Measurements from ENCODE around the gene FKBP3. TPM values are rescaled to one million over a fixed set of nuclear protein-coding genes. Genes with fewer than 3 reads are reported as not detected.

Gene FKBP3
- total RNA-seq, 2 experiments from 2014 or later = 64.4 to 69.6 TPM

GRCh38 chr14:45135659-45136395 lies 1.5 kb upstream of the FKBP3 start, which contains the start of gene FANCM:
FANCM (plus strand) TSS chr14:45135930; CDS start chr14:45136032, 102 bp downstream.
- H3K4me1 Mint-ChIP-seq = peaks cover 44% of the 10 kb centered on the region
- H3K27me3 Mint-ChIP-seq = no peaks in the 10 kb centered on the region
- ChIA-PET CTCF (interaction anchor here (0.5 to 2.6 kb wide), 10 partner anchors 11 to 239 kb away, joined by 3 to 8 read pairs (median 3); a partner anchor contains a TSS), POLR2A (no interaction called here)
- peak; percentile 92 for DNase-seq
- H3K9me3 Mint-ChIP-seq = no peaks in the 10 kb centered on the region
- H3K4me3 Mint-ChIP-seq = peak within 1 kb of the TSS; percentile 94
- peak within 1 kb of the TSS; percentile 99 for H3K27ac Mint-ChIP-seq
- H3K36me3 Mint-ChIP-seq (ENCODE audit: low read depth) = peaks cover 6% of the 10 kb centered on the region

- Mint-ChIP-seq H3K4me3 (peak overlapping the region; percentile 94), H3K36me3 (ENCODE audit: low read depth) (peaks cover 6% of the 10 kb centered on the region), H3K4me1 (peaks cover 43% of the 10 kb centered on the region), H3K9me3 (no peaks in the 10 kb centered on the region), H3K27ac (peak overlapping the region; percentile 99), H3K27me3 (no peaks in the 10 kb centered on the region)
- CTCF ChIA-PET = interaction anchor here (0.9 to 2.6 kb wide), 4 partner anchors 11 to 178 kb away, joined by 3 to 8 read pairs (median 4); no protein-coding TSS in a partner anchor
- POLR2A ChIA-PET = no interaction called here
- DNase-seq = no peak
These were observed 875 bp upstream of the FKBP3 start for GRCh38 chr14:45135156-45135555.

- no peaks in the 10 kb centered on the region for H3K9me3 Mint-ChIP-seq
- peaks cover 41% of the 10 kb centered on the region for H3K4me1 Mint-ChIP-seq
- peak overlapping the region; percentile 99 for H3K27ac Mint-ChIP-seq
- ChIA-PET POLR2A (no interaction called here), CTCF (interaction anchor here (0.5 to 1.2 kb wide), 2 partner anchors 10 to 120 kb away, joined by 3 to 5 read pairs; partner anchors contain the start of gene MIS18BP1)
- peak overlapping the region; percentile 94 for H3K4me3 Mint-ChIP-seq
- no peak for DNase-seq
- H3K36me3 Mint-ChIP-seq (ENCODE audit: low read depth) = peaks cover 7% of the 10 kb centered on the region
- H3K27me3 Mint-ChIP-seq = no peaks in the 10 kb centered on the region
These were observed 614 bp downstream of the FKBP3 start for GRCh38 chr14:45133683-45134050.

- H3K4me3 Mint-ChIP-seq = no peak overlapping the region
- CTCF ChIA-PET = interaction anchor here (1.5 kb wide), 1 partner anchor 28 kb away, joined by 4 read pairs; no protein-coding TSS in a partner anchor
These were observed 5.2 kb downstream of the FKBP3 start for GRCh38 chr14:45128963-45129629.

GRCh38 chr14:45125754-45126153 lies 8.5 kb downstream of the FKBP3 start:
- ChIA-PET CTCF (no interaction called here), POLR2A (no interaction called here)
- H3K36me3 Mint-ChIP-seq (ENCODE audit: low read depth) = peaks cover 34% of the 10 kb centered on the region
- H3K9me3 Mint-ChIP-seq = peaks cover 3% of the 10 kb centered on the region
- no peak overlapping the region for H3K4me3 Mint-ChIP-seq
- H3K27ac Mint-ChIP-seq = no peak overlapping the region
- DNase-seq = no peak
- no peaks in the 10 kb centered on the region for H3K27me3 Mint-ChIP-seq
- peaks cover 9% of the 10 kb centered on the region for H3K4me1 Mint-ChIP-seq

More at GRCh38 chr14:45128963-45129629, 5.2 kb downstream of the FKBP3 start:
- POLR2A ChIA-PET = no interaction called here
- Mint-ChIP-seq H3K27me3 (no peaks in the 10 kb centered on the region), H3K9me3 (no peaks in the 10 kb centered on the region), H3K27ac (no peak overlapping the region), H3K4me1 (peaks cover 25% of the 10 kb centered on the region), H3K36me3 (ENCODE audit: low read depth) (peaks cover 22% of the 10 kb centered on the region)
- DNase-seq = no peak

GRCh38 chr14:45123271-45123670 lies 11.0 kb downstream of the FKBP3 start:
- no peak overlapping the region for H3K4me3 Mint-ChIP-seq
- no peaks in the 10 kb centered on the region for H3K27me3 Mint-ChIP-seq
- DNase-seq = no peak
- H3K4me1 Mint-ChIP-seq = peaks cover 4% of the 10 kb centered on the region
- ChIA-PET CTCF (interaction anchor here (0.6 to 1.7 kb wide), 3 partner anchors 10 to 129 kb away, joined by 4 to 6 read pairs (median 5); no protein-coding TSS in a partner anchor), POLR2A (interaction anchor here (0.7 kb wide), 1 partner anchor 123 kb away, joined by 4 read pairs; no protein-coding TSS in a partner anchor)
- H3K36me3 Mint-ChIP-seq (ENCODE audit: low read depth) = peaks cover 47% of the 10 kb centered on the region
- H3K27ac Mint-ChIP-seq = no peak overlapping the region
- H3K9me3 Mint-ChIP-seq = peaks cover 3% of the 10 kb centered on the region

GRCh38 chr14:45120096-45120495 lies 14.2 kb downstream of the FKBP3 start:
- no peak overlapping the region for H3K27ac Mint-ChIP-seq
- no peak overlapping the region for H3K4me3 Mint-ChIP-seq
- CTCF ChIA-PET = no interaction called here

GRCh38 chr14:45118594-45118993 lies 15.7 kb downstream of the FKBP3 start:
- Mint-ChIP-seq H3K36me3 (ENCODE audit: low read depth) (peaks cover 54% of the 10 kb centered on the region), H3K4me1 (peaks cover 4% of the 10 kb centered on the region), H3K4me3 (no peak overlapping the region), H3K27me3 (no peaks in the 10 kb centered on the region), H3K9me3 (no peaks in the 10 kb centered on the region), H3K27ac (no peak overlapping the region)
- POLR2A ChIA-PET = no interaction called here
- CTCF ChIA-PET = no interaction called here
- DNase-seq = no peak

More at GRCh38 chr14:45120096-45120495, 14.2 kb downstream of the FKBP3 start:
- H3K36me3 Mint-ChIP-seq (ENCODE audit: low read depth) = peaks cover 51% of the 10 kb centered on the region
- H3K27me3 Mint-ChIP-seq = no peaks in the 10 kb centered on the region
- peaks cover 3% of the 10 kb centered on the region for H3K9me3 Mint-ChIP-seq
- POLR2A ChIA-PET = no interaction called here
- DNase-seq = no peak
- H3K4me1 Mint-ChIP-seq = no peaks in the 10 kb centered on the region

GRCh38 chr14:45114327-45114726 lies 20.0 kb downstream of the FKBP3 start:
- H3K9me3 Mint-ChIP-seq = no peaks in the 10 kb centered on the region
- POLR2A ChIA-PET = no interaction called here
- peaks cover 49% of the 10 kb centered on the region for H3K36me3 Mint-ChIP-seq (ENCODE audit: low read depth)
- CTCF ChIA-PET = interaction anchor here (1.3 kb wide), 1 partner anchor 10 kb away, joined by 3 read pairs; no protein-coding TSS in a partner anchor
- no peak overlapping the region for H3K4me3 Mint-ChIP-seq
- H3K27ac Mint-ChIP-seq = no peak overlapping the region
- peaks cover 8% of the 10 kb centered on the region for H3K4me1 Mint-ChIP-seq
- DNase-seq = no peak
- H3K27me3 Mint-ChIP-seq = no peaks in the 10 kb centered on the region

GRCh38 chr14:45112896-45113781 lies 21.1 kb downstream of the FKBP3 start:
- H3K27ac Mint-ChIP-seq = no peak overlapping the region
- H3K36me3 Mint-ChIP-seq (ENCODE audit: low read depth) = peaks cover 47% of the 10 kb centered on the region
- no peak for DNase-seq
- H3K4me3 Mint-ChIP-seq = no peak overlapping the region
- peaks cover 8% of the 10 kb centered on the region for H3K4me1 Mint-ChIP-seq
- CTCF ChIA-PET = interaction anchor here (0.6 to 1.3 kb wide), 4 partner anchors 11 to 22 kb away, joined by 3 read pairs; no protein-coding TSS in a partner anchor
- no peaks in the 10 kb centered on the region for H3K9me3 Mint-ChIP-seq
- POLR2A ChIA-PET = no interaction called here
- H3K27me3 Mint-ChIP-seq = no peaks in the 10 kb centered on the region

GRCh38 chr14:45104561-45104960 lies 29.7 kb downstream of the FKBP3 start:
- Mint-ChIP-seq H3K27ac (no peak overlapping the region), H3K4me1 (no peaks in the 10 kb centered on the region), H3K27me3 (no peaks in the 10 kb centered on the region), H3K36me3 (ENCODE audit: low read depth) (peaks cover 53% of the 10 kb centered on the region), H3K9me3 (no peaks in the 10 kb centered on the region), H3K4me3 (no peak overlapping the region)
- ChIA-PET POLR2A (no interaction called here), CTCF (no interaction called here)
- no peak for DNase-seq

GRCh38 chr14:45103806-45104205 lies 30.5 kb downstream of the FKBP3 start:
- Mint-ChIP-seq H3K9me3 (no peaks in the 10 kb centered on the region), H3K27me3 (no peaks in the 10 kb centered on the region), H3K27ac (no peak overlapping the region), H3K4me1 (no peaks in the 10 kb centered on the region), H3K4me3 (no peak overlapping the region), H3K36me3 (ENCODE audit: low read depth) (peaks cover 52% of the 10 kb centered on the region)
- ChIA-PET CTCF (no interaction called here), POLR2A (no interaction called here)
- no peak for DNase-seq
